HFFc6 (cell line): Measurements from ENCODE around the gene SSNA1. TPM values are rescaled to one million over a fixed set of nuclear protein-coding genes. Genes with fewer than 3 reads are reported as not detected.
A peak's percentile ranks its signal among the peaks of the same experiment; 100 is the strongest.

Experiments used
- DNase-seq: peaks from one replicate; pipeline ENCODE4 v3.0.0-alpha.2; 2018
- H3K27ac Mint-ChIP-seq: 2 replicates; pipeline ENCODE4 v1.8.0; 2020; ENCODE audit warnings: mild to moderate bottlenecking, mixed read lengths
- H3K27me3 Mint-ChIP-seq: 2 replicates; pipeline ENCODE4 v1.8.0; 2021; ENCODE audit warnings: mild to moderate bottlenecking, moderate library complexity, mixed read lengths; ENCODE audit not compliant: insufficient read depth
- H3K36me3 Mint-ChIP-seq: 2 replicates; pipeline ENCODE4 v1.8.0; 2021; ENCODE audit warnings: low read depth, mixed read lengths
- H3K4me1 Mint-ChIP-seq: 2 replicates; pipeline ENCODE4 v1.8.0; 2020; ENCODE audit warnings: low read depth, mixed read lengths
- H3K4me3 Mint-ChIP-seq: 2 replicates; pipeline ENCODE4 v1.8.0; 2020; ENCODE audit warnings: mild to moderate bottlenecking, moderate library complexity, mixed read lengths
- H3K9me3 Mint-ChIP-seq: 2 replicates; pipeline ENCODE4 v1.8.0; 2020; ENCODE audit warnings: mild to moderate bottlenecking, mixed read lengths
- total RNA-seq, 6 experiments: library from RNA; stranded (reverse); fragmentation: NEBNext Ultra II Directional; extraction: Animal tissue kit (Norgen Biotek cat#: 25700); gene quantifications; 2 replicates in 1 of 6; 3 replicates in 5 of 6; pipeline ENCODE4 v1.2.3, GENCODE V29; 2021
- TF ChIP-seq, protein P1 (sequence below): fragments of 200-600 bp; sonication (generic); IDR thresholded peaks from 2 replicates; pipeline ENCODE4 v1.5.0; 2021; ENCODE audit warnings: antibody characterized with exemption, mild to moderate bottlenecking

SSNA1 gene
- total RNA-seq, 6 experiments from 2014 or later = 76.7 to 82.8 (median 82.1) TPM

DNA sequence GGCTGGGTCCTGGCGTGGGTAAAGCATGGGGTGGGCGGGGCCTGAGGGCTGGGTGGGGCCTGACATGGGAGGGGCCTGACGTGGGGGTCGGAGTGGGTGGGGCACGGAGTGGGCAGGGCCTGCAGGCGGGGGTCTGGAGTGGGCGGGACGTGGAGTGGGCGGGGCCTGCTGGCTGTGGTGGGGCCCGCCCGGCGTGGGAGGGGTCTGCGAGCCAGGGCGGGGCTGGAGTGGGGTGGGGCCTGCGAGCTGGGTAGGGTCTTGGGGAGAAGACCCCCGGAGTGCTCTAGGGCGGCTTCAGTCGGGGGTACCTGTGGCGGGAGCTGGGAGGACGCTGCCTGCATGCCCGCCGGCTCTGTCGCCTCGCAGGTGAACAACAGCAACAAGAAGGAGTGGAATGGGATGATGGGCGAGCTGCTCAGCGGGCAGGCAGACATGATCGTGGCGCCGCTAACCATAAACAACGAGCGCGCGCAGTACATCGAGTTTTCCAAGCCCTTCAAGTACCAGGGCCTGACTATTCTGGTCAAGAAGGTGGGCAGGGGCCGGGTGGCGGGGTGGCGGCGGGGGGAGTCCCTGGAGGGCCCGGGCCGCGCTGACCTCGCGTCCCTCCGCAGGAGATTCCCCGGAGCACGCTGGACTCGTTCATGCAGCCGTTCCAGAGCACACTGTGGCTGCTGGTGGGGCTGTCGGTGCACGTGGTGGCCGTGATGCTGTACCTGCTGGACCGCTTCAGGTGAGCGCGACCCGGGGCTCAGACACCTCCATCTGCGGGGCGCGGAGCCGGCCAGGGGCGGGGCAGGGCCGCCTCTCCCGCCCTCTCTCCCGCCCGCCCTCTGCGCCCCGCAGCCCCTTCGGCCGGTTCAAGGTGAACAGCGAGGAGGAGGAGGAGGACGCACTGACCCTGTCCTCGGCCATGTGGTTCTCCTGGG lies 26.7 kb upstream of the SSNA1 start:
- Mint-ChIP-seq H3K4me1 (no peaks in the 10 kb centered on the region), H3K4me3 (no peak overlapping the region), H3K36me3 (no peaks in the 10 kb centered on the region), H3K27me3 (peaks cover 32% of the 10 kb centered on the region), H3K9me3 (no peaks in the 10 kb centered on the region), H3K27ac (no peak overlapping the region)
- DNase-seq = no peak
- TF ChIP-seq, protein P1, sequence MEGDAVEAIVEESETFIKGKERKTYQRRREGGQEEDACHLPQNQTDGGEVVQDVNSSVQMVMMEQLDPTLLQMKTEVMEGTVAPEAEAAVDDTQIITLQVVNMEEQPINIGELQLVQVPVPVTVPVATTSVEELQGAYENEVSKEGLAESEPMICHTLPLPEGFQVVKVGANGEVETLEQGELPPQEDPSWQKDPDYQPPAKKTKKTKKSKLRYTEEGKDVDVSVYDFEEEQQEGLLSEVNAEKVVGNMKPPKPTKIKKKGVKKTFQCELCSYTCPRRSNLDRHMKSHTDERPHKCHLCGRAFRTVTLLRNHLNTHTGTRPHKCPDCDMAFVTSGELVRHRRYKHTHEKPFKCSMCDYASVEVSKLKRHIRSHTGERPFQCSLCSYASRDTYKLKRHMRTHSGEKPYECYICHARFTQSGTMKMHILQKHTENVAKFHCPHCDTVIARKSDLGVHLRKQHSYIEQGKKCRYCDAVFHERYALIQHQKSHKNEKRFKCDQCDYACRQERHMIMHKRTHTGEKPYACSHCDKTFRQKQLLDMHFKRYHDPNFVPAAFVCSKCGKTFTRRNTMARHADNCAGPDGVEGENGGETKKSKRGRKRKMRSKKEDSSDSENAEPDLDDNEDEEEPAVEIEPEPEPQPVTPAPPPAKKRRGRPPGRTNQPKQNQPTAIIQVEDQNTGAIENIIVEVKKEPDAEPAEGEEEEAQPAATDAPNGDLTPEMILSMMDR = no peak

DNA sequence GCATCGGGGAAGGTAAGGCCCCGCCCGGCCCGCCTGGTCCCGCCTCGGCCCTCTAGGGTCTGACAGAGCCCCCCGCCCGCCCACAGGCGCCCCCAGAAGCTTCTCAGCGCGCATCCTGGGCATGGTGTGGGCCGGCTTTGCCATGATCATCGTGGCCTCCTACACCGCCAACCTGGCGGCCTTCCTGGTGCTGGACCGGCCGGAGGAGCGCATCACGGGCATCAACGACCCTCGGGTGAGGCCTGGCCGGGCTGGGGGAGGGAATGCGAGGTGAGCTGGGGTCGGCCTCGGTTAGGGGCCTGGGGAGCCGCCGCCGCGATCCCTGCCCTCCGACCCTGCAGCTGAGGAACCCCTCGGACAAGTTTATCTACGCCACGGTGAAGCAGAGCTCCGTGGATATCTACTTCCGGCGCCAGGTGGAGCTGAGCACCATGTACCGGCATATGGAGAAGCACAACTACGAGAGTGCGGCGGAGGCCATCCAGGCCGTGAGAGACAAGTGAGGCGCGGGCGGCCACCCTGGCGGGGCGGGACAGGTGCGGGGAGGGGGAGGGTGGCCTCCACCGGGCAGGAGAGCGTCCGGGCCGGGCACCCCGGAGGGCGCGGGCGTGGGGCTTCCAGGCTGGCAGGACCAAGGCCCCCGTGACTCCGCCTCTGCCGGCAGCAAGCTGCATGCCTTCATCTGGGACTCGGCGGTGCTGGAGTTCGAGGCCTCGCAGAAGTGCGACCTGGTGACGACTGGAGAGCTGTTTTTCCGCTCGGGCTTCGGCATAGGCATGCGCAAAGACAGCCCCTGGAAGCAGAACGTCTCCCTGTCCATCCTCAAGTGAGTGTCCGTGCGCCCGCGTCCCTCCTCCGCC lies 25.7 kb upstream of the SSNA1 start:
- Mint-ChIP-seq H3K27ac (no peak overlapping the region), H3K4me1 (no peaks in the 10 kb centered on the region), H3K27me3 (peaks cover 33% of the 10 kb centered on the region), H3K4me3 (peak overlapping the region; percentile 71), H3K36me3 (no peaks in the 10 kb centered on the region), H3K9me3 (no peaks in the 10 kb centered on the region)
- TF ChIP-seq, protein P1 = no peak
- peak; percentile 21 for DNase-seq

GRCh38 chr9:137163365-137163715 lies 25.1 kb upstream of the SSNA1 start:
- Mint-ChIP-seq H3K36me3 (no peaks in the 10 kb centered on the region), H3K4me3 (peak overlapping the region; percentile 71), H3K27ac (no peak overlapping the region), H3K27me3 (peaks cover 33% of the 10 kb centered on the region), H3K9me3 (no peaks in the 10 kb centered on the region), H3K4me1 (no peaks in the 10 kb centered on the region)
- DNase-seq = no peak
- TF ChIP-seq, protein P1 = no peak

DNA sequence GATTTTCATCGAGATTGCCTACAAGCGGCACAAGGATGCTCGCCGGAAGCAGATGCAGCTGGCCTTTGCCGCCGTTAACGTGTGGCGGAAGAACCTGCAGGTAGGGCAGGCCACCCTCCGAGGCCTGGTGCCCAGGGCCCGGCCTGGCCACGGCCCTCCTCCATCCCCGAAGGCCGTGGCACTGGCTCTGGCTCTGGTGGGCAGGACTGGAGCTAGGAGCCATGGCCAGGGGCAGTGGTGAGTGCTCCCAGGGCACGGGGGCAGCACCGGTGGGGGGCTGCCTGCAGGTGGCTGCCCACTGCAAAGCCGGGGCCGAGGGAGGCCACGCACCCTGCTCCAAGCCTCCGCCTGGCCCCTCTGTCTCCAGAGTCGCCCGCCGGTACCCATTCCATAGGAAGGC lies 24.7 kb upstream of the SSNA1 start:
- peaks cover 34% of the 10 kb centered on the region for H3K27me3 Mint-ChIP-seq
- TF ChIP-seq, protein P1 = no peak
- no peak overlapping the region for H3K4me3 Mint-ChIP-seq

DNA sequence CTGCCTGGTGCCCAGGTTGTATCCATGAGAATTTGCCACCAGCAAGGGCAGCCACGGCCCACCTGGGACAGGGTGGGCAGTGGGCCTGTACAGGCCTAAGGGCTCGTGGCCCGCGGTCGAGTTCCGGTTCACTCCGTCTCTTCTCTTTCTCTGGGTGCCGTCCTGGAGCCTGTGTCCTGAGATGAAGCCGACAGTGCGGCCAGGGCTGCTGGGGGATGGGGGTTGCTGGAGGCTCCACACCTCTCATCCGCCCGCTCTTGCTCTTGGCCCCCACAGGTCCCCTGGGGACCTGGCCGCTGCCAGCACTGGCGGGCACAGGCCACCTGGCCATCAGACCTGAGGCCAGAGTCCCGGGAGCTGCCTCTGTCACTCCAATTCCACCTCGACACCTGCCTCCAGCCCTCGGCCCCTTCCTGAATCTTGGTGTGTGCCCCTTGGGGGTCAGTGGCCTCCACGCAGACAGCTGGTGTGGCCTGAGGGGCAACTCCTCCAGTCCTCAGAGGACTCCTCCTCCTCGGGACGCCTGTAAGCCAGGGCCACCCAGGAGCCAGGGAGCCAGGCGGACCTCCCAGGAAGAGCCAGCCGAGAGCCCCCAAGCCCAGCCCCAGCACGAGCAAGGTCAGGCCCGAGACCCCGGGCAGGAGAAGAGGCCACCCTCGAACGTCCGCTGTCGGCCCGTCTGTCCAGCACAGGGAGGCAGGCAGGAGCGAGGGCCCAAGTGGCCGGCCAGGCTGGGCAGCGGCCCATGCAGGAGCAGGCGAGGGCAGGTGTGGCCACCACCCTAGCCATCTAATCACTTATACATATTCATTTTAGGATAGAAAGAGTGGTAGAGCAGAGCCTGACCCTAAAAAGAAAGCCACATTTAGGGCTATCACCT lies 23.9 kb upstream of the SSNA1 start:
- Mint-ChIP-seq H3K36me3 (no peaks in the 10 kb centered on the region), H3K4me3 (no peak overlapping the region), H3K9me3 (no peaks in the 10 kb centered on the region), H3K4me1 (no peaks in the 10 kb centered on the region), H3K27ac (no peak overlapping the region), H3K27me3 (peaks cover 30% of the 10 kb centered on the region)
- TF ChIP-seq, protein P1 = no peak
- no peak for DNase-seq

More for the DNA sequence above, 24.7 kb upstream of the SSNA1 start:
- no peak for DNase-seq
- H3K36me3 Mint-ChIP-seq = no peaks in the 10 kb centered on the region
- H3K27ac Mint-ChIP-seq = no peak overlapping the region
- H3K9me3 Mint-ChIP-seq = no peaks in the 10 kb centered on the region
- no peaks in the 10 kb centered on the region for H3K4me1 Mint-ChIP-seq
